DOHH2 (cell line): ENCODE measurements around the gene KIAA1143.

ENCODE experiments used
- CTCF ChIP-seq: fragments of 200-600 bp; sonication (generic); IDR thresholded peaks from one replicate; pipeline ENCODE4 v1.5.1; 2014; ENCODE audit warnings: antibody characterized with exemption, mild to moderate bottlenecking, low read depth, low read length; ENCODE audit not compliant: poor library complexity, severe bottlenecking
- EZH2phosphoT487 ChIP-seq: fragments of 200-600 bp; sonication (generic); IDR thresholded peaks from 2 replicates; pipeline ENCODE4 v1.6.1; 2017; ENCODE audit warnings: borderline replicate concordance, mild to moderate bottlenecking, antibody characterized with exemption, low read length, moderate library complexity, mixed read lengths

- TF ChIP-seq CTCF (no peak), EZH2phosphoT487 (no peak)
Observed at GRCh38 chr3:44771424-44772098, 10.1 kb upstream of the KIAA1143 start.
